ENCODE measurements around the gene MLNR.

MLNR gene

GRCh38 chr13:49217962-49218492, 2.1 kb upstream of the MLNR start:
- Mint-ChIP-seq H3K27ac (no peak overlapping the region), H3K27me3 (ENCODE audit: low read depth) (peaks cover 50% of the 10 kb centered on the region), H3K36me3 (ENCODE audit: low read depth) (peaks cover 3% of the 10 kb centered on the region), H3K9me3 (no peaks in the 10 kb centered on the region), H3K4me1 (ENCODE audit: low read depth) (peaks cover 17% of the 10 kb centered on the region), H3K4me3 (peak overlapping the region; percentile 7)

DNA sequence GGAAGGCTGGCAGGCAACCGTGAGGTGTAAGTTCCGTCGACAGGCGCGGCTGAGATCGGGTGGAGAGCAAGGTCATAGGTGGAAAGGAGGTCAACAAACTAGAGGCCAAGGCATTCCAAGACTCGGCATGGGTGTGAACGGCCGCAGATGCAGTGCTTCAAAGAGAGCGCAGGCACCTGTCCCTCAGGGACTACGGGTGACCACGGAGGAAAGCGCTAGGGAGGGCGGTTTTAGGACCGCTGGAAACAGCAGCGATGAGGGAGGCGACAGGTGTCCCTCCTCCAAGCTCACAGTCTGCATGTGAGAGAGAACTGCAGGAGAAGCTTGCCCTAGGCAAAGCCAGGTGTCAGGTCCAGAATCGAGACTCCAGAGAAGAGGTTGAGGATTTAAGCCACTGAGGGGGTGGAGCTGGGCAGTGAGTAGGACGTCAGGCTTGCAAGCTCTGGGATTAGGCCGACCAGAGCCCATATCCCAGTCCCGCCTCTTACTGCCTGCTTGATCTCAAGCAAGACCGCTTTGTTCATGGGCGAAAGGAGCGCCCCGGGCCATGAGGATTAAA, 1.6 kb upstream of the MLNR start:
- H3K27me3 Mint-ChIP-seq (ENCODE audit: low read depth) = peaks cover 56% of the 10 kb centered on the region
- peaks cover 17% of the 10 kb centered on the region for H3K4me1 Mint-ChIP-seq (ENCODE audit: low read depth)
- peak overlapping the region; percentile 7 for H3K4me3 Mint-ChIP-seq
- no peak overlapping the region for H3K27ac Mint-ChIP-seq
- H3K36me3 Mint-ChIP-seq (ENCODE audit: low read depth) = peaks cover 3% of the 10 kb centered on the region
- no peaks in the 10 kb centered on the region for H3K9me3 Mint-ChIP-seq

GRCh38 chr13:49219647-49220035, 497 bp upstream of the MLNR start:
- peaks cover 15% of the 10 kb centered on the region for H3K4me1 Mint-ChIP-seq (ENCODE audit: low read depth)
- no peak overlapping the region for H3K27ac Mint-ChIP-seq
- no peaks in the 10 kb centered on the region for H3K9me3 Mint-ChIP-seq
- H3K36me3 Mint-ChIP-seq (ENCODE audit: low read depth) = peaks cover 3% of the 10 kb centered on the region
- peak overlapping the region; percentile 42 for H3K4me3 Mint-ChIP-seq
- H3K27me3 Mint-ChIP-seq (ENCODE audit: low read depth) = peaks cover 66% of the 10 kb centered on the region

GRCh38 chr13:49220856-49221589, 885 bp downstream of the MLNR start:
- Mint-ChIP-seq H3K4me1 (ENCODE audit: low read depth) (peaks cover 7% of the 10 kb centered on the region), H3K27me3 (ENCODE audit: low read depth) (peaks cover 79% of the 10 kb centered on the region), H3K27ac (no peak overlapping the region), H3K4me3 (peak overlapping the region; percentile 68), H3K9me3 (no peaks in the 10 kb centered on the region), H3K36me3 (ENCODE audit: low read depth) (no peaks in the 10 kb centered on the region)

DNA sequence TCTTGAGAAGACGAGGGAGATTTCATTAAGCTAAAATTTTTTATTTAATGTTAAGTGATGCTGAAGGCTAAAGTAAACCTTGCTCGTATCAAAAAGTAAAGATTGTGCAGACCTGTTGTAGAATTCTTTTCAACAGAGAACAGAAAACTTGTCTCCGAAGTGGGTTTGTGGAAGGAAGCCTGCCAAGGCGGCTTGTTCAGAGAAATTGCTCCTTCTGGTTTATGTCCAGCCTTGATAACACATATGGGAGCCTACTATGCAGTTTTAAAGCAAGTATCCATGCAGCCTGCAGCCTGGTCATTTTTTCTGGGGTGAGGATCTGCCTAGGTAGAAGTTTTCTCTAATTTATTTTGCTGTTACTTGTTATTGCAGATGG, 1.4 kb downstream of the MLNR start:
- no peaks in the 10 kb centered on the region for H3K36me3 Mint-ChIP-seq (ENCODE audit: low read depth)
- peaks cover 79% of the 10 kb centered on the region for H3K27me3 Mint-ChIP-seq (ENCODE audit: low read depth)
- H3K9me3 Mint-ChIP-seq = no peaks in the 10 kb centered on the region
- H3K4me3 Mint-ChIP-seq = no peak overlapping the region
- no peak overlapping the region for H3K27ac Mint-ChIP-seq
- peaks cover 3% of the 10 kb centered on the region for H3K4me1 Mint-ChIP-seq (ENCODE audit: low read depth)

DNA sequence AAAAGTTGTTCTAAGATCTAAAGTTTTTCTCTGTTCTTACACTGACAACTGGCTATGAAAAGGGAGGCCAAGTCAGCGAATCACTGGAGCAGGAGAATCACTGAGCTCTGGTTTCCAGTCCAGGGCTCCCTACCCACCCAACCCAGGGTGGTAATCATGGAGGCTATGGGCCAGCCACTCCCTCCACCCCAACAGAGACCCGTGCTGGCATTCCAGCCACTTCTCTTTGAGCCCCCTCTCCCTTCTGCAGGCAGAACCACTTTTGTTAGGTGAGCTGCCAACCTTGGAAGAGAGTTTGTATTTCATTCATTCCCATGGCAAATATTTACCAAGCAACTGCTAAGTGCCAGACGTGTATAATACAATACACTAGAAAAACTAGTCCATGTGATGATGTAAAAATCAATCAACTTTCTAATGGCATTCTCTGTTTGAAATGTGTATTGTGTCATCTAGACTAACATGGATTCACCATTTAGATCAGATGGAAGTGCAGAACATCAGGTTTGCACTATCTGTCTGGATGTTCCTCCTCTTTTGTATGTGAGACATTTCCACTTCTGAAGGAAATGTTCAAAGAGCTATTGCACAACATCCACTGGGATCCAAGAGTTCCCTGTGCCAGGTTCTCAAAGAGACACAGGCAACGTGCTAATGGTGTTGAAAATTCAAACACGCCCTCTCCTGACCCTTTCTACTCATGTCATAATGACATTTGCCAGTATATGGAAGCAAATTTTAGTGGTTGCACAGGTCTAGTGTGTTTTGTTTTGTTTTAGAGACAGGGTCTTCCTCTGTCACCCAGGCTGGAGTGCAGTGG, 5.3 kb downstream of the MLNR start:
- Mint-ChIP-seq H3K36me3 (ENCODE audit: low read depth) (no peaks in the 10 kb centered on the region), H3K4me3 (no peak overlapping the region)

DNA sequence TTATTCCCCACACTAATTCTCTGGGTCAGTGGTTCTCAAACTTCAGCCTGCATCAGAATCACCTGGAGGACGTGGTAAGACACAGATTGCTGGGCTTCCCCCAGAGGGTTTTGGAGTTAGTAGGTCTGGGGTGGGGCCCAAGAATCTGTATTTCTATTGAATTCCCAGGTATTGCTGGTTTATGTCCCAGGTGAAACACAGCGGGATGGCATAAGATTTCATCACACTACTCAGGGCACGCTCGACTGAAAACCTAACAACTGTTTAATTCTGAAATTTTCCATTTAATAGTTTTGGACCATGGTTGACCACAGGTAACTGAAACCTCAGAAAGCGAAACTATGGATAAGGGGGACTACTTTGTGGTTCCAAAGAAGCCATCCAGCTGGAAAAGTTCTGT, 6.5 kb downstream of the MLNR start:
- Mint-ChIP-seq H3K4me1 (ENCODE audit: low read depth) (no peaks in the 10 kb centered on the region), H3K4me3 (no peak overlapping the region), H3K27ac (no peak overlapping the region)

More for the DNA sequence above, 5.3 kb downstream of the MLNR start:
- no peaks in the 10 kb centered on the region for H3K4me1 Mint-ChIP-seq (ENCODE audit: low read depth)
- no peaks in the 10 kb centered on the region for H3K9me3 Mint-ChIP-seq
- H3K27ac Mint-ChIP-seq = no peak overlapping the region
- peaks cover 56% of the 10 kb centered on the region for H3K27me3 Mint-ChIP-seq (ENCODE audit: low read depth)

DNA sequence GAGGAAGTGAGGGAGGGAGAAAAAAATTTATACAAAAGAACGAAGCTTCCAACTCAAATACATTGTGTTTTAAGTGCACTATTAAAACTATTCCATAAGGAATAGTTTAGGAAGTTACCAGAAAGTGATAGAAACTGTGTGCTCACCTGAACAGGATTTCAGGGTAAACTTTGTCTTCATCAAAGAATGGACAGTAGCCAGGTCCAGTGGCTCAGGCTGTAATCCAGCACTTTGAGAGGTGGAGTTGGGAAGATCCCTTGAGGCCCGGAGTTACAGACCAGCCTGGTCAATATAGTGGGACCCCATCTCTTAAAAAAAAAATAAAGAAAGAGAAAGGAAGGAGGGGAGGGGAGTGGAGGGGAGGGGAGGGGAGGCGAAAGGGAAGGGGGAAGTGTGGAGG, 14.6 kb downstream of the MLNR start:
- Mint-ChIP-seq H3K4me3 (no peak overlapping the region), H3K4me1 (ENCODE audit: low read depth) (no peaks in the 10 kb centered on the region), H3K27ac (no peak overlapping the region), H3K27me3 (ENCODE audit: low read depth) (peaks cover 27% of the 10 kb centered on the region), H3K9me3 (no peaks in the 10 kb centered on the region), H3K36me3 (ENCODE audit: low read depth) (no peaks in the 10 kb centered on the region)

More for the DNA sequence above, 6.5 kb downstream of the MLNR start:
- Mint-ChIP-seq H3K36me3 (ENCODE audit: low read depth) (no peaks in the 10 kb centered on the region), H3K27me3 (ENCODE audit: low read depth) (peaks cover 50% of the 10 kb centered on the region), H3K9me3 (no peaks in the 10 kb centered on the region)

GRCh38 chr13:49235856-49236431, 15.8 kb downstream of the MLNR start:
- Mint-ChIP-seq H3K9me3 (no peaks in the 10 kb centered on the region), H3K27ac (no peak overlapping the region), H3K4me1 (ENCODE audit: low read depth) (no peaks in the 10 kb centered on the region), H3K4me3 (no peak overlapping the region), H3K36me3 (ENCODE audit: low read depth) (no peaks in the 10 kb centered on the region), H3K27me3 (ENCODE audit: low read depth) (peaks cover 27% of the 10 kb centered on the region)

GRCh38 chr13:49238621-49239020, 18.5 kb downstream of the MLNR start:
- H3K9me3 Mint-ChIP-seq = no peaks in the 10 kb centered on the region
- H3K4me3 Mint-ChIP-seq = no peak overlapping the region
- peaks cover 24% of the 10 kb centered on the region for H3K27me3 Mint-ChIP-seq (ENCODE audit: low read depth)
- no peaks in the 10 kb centered on the region for H3K36me3 Mint-ChIP-seq (ENCODE audit: low read depth)
- no peak overlapping the region for H3K27ac Mint-ChIP-seq
- no peaks in the 10 kb centered on the region for H3K4me1 Mint-ChIP-seq (ENCODE audit: low read depth)

DNA sequence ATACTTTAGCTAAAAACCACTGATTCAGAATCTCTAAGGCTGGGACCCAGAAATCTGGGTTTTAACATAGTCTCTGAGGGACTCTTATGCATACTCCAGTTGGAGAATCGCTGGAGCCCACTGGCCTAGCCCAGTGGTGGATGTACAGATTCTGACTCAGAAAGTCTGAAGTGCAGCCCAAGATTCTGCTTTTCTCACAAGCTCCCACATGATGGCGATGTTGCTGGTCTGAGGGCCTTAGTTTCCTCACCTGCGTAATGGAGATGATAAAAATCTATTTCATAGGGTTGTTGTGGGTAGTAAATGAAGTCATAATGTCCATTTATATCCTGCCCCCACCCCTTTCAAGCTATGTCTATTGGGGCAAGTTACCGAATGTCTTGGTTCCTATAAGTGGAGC, 19.9 kb downstream of the MLNR start:
- H3K4me3 Mint-ChIP-seq = no peak overlapping the region
- no peaks in the 10 kb centered on the region for H3K36me3 Mint-ChIP-seq (ENCODE audit: low read depth)
- H3K27me3 Mint-ChIP-seq (ENCODE audit: low read depth) = peaks cover 29% of the 10 kb centered on the region
- H3K27ac Mint-ChIP-seq = no peak overlapping the region
- H3K9me3 Mint-ChIP-seq = no peaks in the 10 kb centered on the region
- H3K4me1 Mint-ChIP-seq (ENCODE audit: low read depth) = no peaks in the 10 kb centered on the region

DNA sequence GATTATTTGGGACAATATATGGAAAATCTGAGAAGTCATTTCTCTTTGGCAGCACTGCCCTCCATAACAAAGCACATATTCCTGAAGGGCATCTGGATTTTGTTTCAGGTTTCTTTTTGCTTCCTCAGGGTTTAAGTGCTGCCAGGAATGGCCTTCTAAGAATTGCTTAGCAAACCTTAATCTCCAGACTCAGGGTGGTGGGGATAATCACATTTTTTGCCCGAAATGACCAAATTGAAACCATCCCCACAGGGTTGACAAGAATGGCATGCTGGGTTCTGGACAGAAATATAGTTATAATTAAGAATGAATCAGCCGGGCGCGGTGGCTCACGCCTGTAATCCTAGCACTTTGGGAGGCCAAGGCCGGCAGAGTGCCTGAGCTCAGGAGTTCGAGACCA, 21.2 kb downstream of the MLNR start:
- Mint-ChIP-seq H3K27me3 (ENCODE audit: low read depth) (peaks cover 26% of the 10 kb centered on the region), H3K9me3 (no peaks in the 10 kb centered on the region), H3K4me1 (ENCODE audit: low read depth) (no peaks in the 10 kb centered on the region), H3K27ac (no peak overlapping the region), H3K36me3 (ENCODE audit: low read depth) (no peaks in the 10 kb centered on the region), H3K4me3 (no peak overlapping the region)

- Mint-ChIP-seq H3K4me3 (no peak overlapping the region), H3K36me3 (ENCODE audit: low read depth) (peaks cover 5% of the 10 kb centered on the region), H3K4me1 (ENCODE audit: low read depth) (peaks cover 22% of the 10 kb centered on the region), H3K9me3 (no peaks in the 10 kb centered on the region), H3K27me3 (ENCODE audit: low read depth) (peaks cover 21% of the 10 kb centered on the region), H3K27ac (no peak overlapping the region)
Measured at GRCh38 chr13:49245101-49245500, 25.0 kb downstream of the MLNR start.

DNA sequence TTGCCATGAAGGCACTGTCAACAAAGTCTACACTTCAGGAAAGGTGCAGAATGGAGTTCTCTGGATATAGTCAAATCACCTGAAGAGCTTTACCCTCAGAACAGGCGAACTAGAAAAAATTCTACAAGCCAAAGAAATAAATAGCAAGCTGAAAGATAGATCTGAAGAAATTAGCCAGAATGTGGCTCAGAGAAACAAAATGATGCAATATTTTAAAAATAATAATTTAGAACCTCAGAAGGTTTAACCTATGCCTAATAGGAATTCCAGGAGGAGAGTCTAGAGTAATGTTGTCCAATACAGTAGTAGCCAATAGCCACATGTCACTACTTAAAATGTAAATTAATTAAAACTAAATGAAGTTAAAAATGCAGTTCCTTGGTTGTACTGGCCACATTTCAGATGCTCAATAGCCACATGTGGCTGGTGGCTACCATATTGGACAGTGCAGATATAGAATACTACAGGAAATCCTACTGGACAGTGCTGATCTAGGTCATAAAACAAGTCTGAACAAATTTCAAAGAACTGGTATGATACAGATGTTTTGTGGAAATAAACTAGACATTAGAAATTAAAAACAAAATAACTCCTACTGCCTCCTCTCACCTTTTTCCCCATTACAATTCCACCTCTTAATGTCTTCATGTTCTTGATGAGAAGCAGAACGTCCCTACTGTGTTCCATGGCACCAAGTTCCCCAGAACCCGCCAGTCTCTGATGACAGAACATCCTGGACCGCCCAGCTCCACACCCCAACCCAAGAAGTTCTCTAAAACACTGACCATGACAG, 26.9 kb downstream of the MLNR start:
- Mint-ChIP-seq H3K4me3 (peak overlapping the region; percentile 99), H3K27me3 (ENCODE audit: low read depth) (peaks cover 21% of the 10 kb centered on the region), H3K9me3 (no peaks in the 10 kb centered on the region), H3K4me1 (ENCODE audit: low read depth) (peaks cover 28% of the 10 kb centered on the region), H3K36me3 (ENCODE audit: low read depth) (peaks cover 8% of the 10 kb centered on the region), H3K27ac (peak overlapping the region; percentile 98)
